Measurements from ENCODE around the gene MTCH1. TPM values are rescaled to one million over a fixed set of nuclear protein-coding genes. Genes with fewer than 3 reads are reported as not detected.

Gene MTCH1
- total RNA-seq, 2 experiments from 2014 or later, result 135 to 139 TPM

GRCh38 chr6:36978421-36979346 lies 7.3 kb downstream of the MTCH1 start:
- Mint-ChIP-seq H3K27ac (no peak overlapping the region), H3K9me3 (no peaks in the 10 kb centered on the region), H3K4me1 (peaks cover 17% of the 10 kb centered on the region), H3K27me3 (no peaks in the 10 kb centered on the region), H3K36me3 (peaks cover 6% of the 10 kb centered on the region), H3K4me3 (no peak overlapping the region)
- no peak for DNase-seq
- no peak for ATAC-seq (ENCODE audit: low read depth)
- POLR2A ChIA-PET, result interaction anchor here (0.6 to 1.2 kb wide), 3 partner anchors 10 to 81 kb away, joined by 4 read pairs; no protein-coding TSS in a partner anchor

- ATAC-seq (ENCODE audit: low read depth), result no peak
- peaks cover 13% of the 10 kb centered on the region for H3K36me3 Mint-ChIP-seq
Observed at GRCh38 chr6:36977470-36977941, 8.5 kb downstream of the MTCH1 start.

GRCh38 chr6:36976931-36977330 lies 9.1 kb downstream of the MTCH1 start:
- H3K4me1 Mint-ChIP-seq, result peaks cover 15% of the 10 kb centered on the region
- no peaks in the 10 kb centered on the region for H3K27me3 Mint-ChIP-seq
- H3K9me3 Mint-ChIP-seq, result no peaks in the 10 kb centered on the region
- H3K4me3 Mint-ChIP-seq, result no peak overlapping the region
- peaks cover 15% of the 10 kb centered on the region for H3K36me3 Mint-ChIP-seq
- no peak overlapping the region for H3K27ac Mint-ChIP-seq
- POLR2A ChIA-PET, result interaction anchor here (2.7 kb wide), 1 partner anchor 9 kb away, joined by 9 read pairs; the partner anchor contains the start of gene MTCH1
- DNase-seq, result no peak
- ATAC-seq (ENCODE audit: low read depth), result no peak

More at GRCh38 chr6:36977470-36977941, 8.5 kb downstream of the MTCH1 start:
- no peaks in the 10 kb centered on the region for H3K27me3 Mint-ChIP-seq
- no peaks in the 10 kb centered on the region for H3K9me3 Mint-ChIP-seq
- no peak overlapping the region for H3K27ac Mint-ChIP-seq
- POLR2A ChIA-PET, result interaction anchor here (2.7 kb wide), 1 partner anchor 9 kb away, joined by 9 read pairs; the partner anchor contains the start of gene MTCH1
- DNase-seq, result no peak
- H3K4me3 Mint-ChIP-seq, result no peak overlapping the region
- peaks cover 17% of the 10 kb centered on the region for H3K4me1 Mint-ChIP-seq

GRCh38 chr6:36976509-36976908 lies 9.5 kb downstream of the MTCH1 start:
- H3K9me3 Mint-ChIP-seq, result no peaks in the 10 kb centered on the region
- DNase-seq, result no peak
- H3K4me1 Mint-ChIP-seq, result peaks cover 14% of the 10 kb centered on the region
- POLR2A ChIA-PET, result interaction anchor here (2.7 kb wide), 1 partner anchor 10 kb away, joined by 9 read pairs; the partner anchor contains the start of gene MTCH1
- peaks cover 18% of the 10 kb centered on the region for H3K36me3 Mint-ChIP-seq
- no peaks in the 10 kb centered on the region for H3K27me3 Mint-ChIP-seq
- H3K4me3 Mint-ChIP-seq, result no peak overlapping the region
- no peak overlapping the region for H3K27ac Mint-ChIP-seq
- no peak for ATAC-seq (ENCODE audit: low read depth)

GRCh38 chr6:36976007-36976264 lies 10.1 kb downstream of the MTCH1 start:
- no peak overlapping the region for H3K27ac Mint-ChIP-seq
- no peak for DNase-seq
- no peaks in the 10 kb centered on the region for H3K27me3 Mint-ChIP-seq
- peaks cover 18% of the 10 kb centered on the region for H3K36me3 Mint-ChIP-seq
- POLR2A ChIA-PET, result interaction anchor here (2.7 kb wide), 1 partner anchor 10 kb away, joined by 9 read pairs; the partner anchor contains the start of gene MTCH1
- no peak for ATAC-seq (ENCODE audit: low read depth)
- no peak overlapping the region for H3K4me3 Mint-ChIP-seq
- peaks cover 14% of the 10 kb centered on the region for H3K4me1 Mint-ChIP-seq
- H3K9me3 Mint-ChIP-seq, result no peaks in the 10 kb centered on the region

- Mint-ChIP-seq H3K36me3 (peaks cover 16% of the 10 kb centered on the region), H3K27me3 (no peaks in the 10 kb centered on the region), H3K4me1 (peaks cover 11% of the 10 kb centered on the region), H3K27ac (no peak overlapping the region), H3K4me3 (no peak overlapping the region), H3K9me3 (no peaks in the 10 kb centered on the region)
- no peak for ATAC-seq (ENCODE audit: low read depth)
- POLR2A ChIA-PET, result interaction anchor here (2.7 kb wide), 1 partner anchor 11 kb away, joined by 9 read pairs; the partner anchor contains the start of gene MTCH1
- DNase-seq, result no peak
Observed at GRCh38 chr6:36975231-36976006, 10.6 kb downstream of the MTCH1 start.

- H3K4me1 Mint-ChIP-seq, result peaks cover 3% of the 10 kb centered on the region
- peaks cover 19% of the 10 kb centered on the region for H3K36me3 Mint-ChIP-seq
- H3K27ac Mint-ChIP-seq, result no peak overlapping the region
- ATAC-seq (ENCODE audit: low read depth), result no peak
- DNase-seq, result no peak
- POLR2A ChIA-PET, result no interaction called here
- no peaks in the 10 kb centered on the region for H3K27me3 Mint-ChIP-seq
- no peaks in the 10 kb centered on the region for H3K9me3 Mint-ChIP-seq
- no peak overlapping the region for H3K4me3 Mint-ChIP-seq
Observed at GRCh38 chr6:36973647-36974046, 12.3 kb downstream of the MTCH1 start.

- H3K9me3 Mint-ChIP-seq, result no peaks in the 10 kb centered on the region
- peaks cover 24% of the 10 kb centered on the region for H3K36me3 Mint-ChIP-seq
- no peak overlapping the region for H3K27ac Mint-ChIP-seq
- ATAC-seq (ENCODE audit: low read depth), result no peak
- POLR2A ChIA-PET, result no interaction called here
- no peak overlapping the region for H3K4me3 Mint-ChIP-seq
- no peak for DNase-seq
- peaks cover 3% of the 10 kb centered on the region for H3K4me1 Mint-ChIP-seq
- H3K27me3 Mint-ChIP-seq, result no peaks in the 10 kb centered on the region
Observed at GRCh38 chr6:36973190-36973589, 12.8 kb downstream of the MTCH1 start.

- Mint-ChIP-seq H3K27ac (peak overlapping the region; percentile 54), H3K4me3 (no peak overlapping the region), H3K36me3 (peaks cover 24% of the 10 kb centered on the region), H3K4me1 (peaks cover 3% of the 10 kb centered on the region), H3K27me3 (no peaks in the 10 kb centered on the region), H3K9me3 (no peaks in the 10 kb centered on the region)
- no peak for ATAC-seq (ENCODE audit: low read depth)
- POLR2A ChIA-PET, result no interaction called here
- DNase-seq, result no peak
Observed at GRCh38 chr6:36971921-36972673, 13.9 kb downstream of the MTCH1 start.

GRCh38 chr6:36970892-36971842 lies 14.8 kb downstream of the MTCH1 start:
- Mint-ChIP-seq H3K4me1 (peaks cover 3% of the 10 kb centered on the region), H3K27me3 (no peaks in the 10 kb centered on the region), H3K36me3 (peaks cover 24% of the 10 kb centered on the region), H3K27ac (no peak overlapping the region), H3K9me3 (no peaks in the 10 kb centered on the region), H3K4me3 (no peak overlapping the region)
- POLR2A ChIA-PET, result no interaction called here
- DNase-seq, result no peak
- no peak for ATAC-seq (ENCODE audit: low read depth)

- DNase-seq (no peak), ATAC-seq (ENCODE audit: low read depth) (no peak)
- no peak overlapping the region for H3K27ac Mint-ChIP-seq
- no peaks in the 10 kb centered on the region for H3K27me3 Mint-ChIP-seq
- no peaks in the 10 kb centered on the region for H3K9me3 Mint-ChIP-seq
- H3K4me1 Mint-ChIP-seq, result peaks cover 6% of the 10 kb centered on the region
- H3K4me3 Mint-ChIP-seq, result no peak overlapping the region
- H3K36me3 Mint-ChIP-seq, result peaks cover 26% of the 10 kb centered on the region
- POLR2A ChIA-PET, result no interaction called here
Observed at GRCh38 chr6:36969988-36970891, 15.8 kb downstream of the MTCH1 start.
